Glomerular endothelial cell (primary cell): ENCODE measurements around the gene ZDHHC24. TPM values are rescaled to one million over a fixed set of nuclear protein-coding genes. Genes with fewer than 3 reads are reported as not detected.

Experiments used
- DNase-seq: peaks from one replicate; pipeline ENCODE4 v3.0.0-alpha.2; 2011; ENCODE audit warnings: low read depth, low spot score; ENCODE audit errors: extremely low read depth
- total RNA-seq: library from RNA; depleted of rRNA; stranded (reverse); fragments of >200 nt; gene quantifications from 2 replicates; pipeline ENCODE4 v1.2.3, GENCODE V29; 2015

ZDHHC24 gene
- total RNA-seq, 1 donor from 2014 or later = 28.4 TPM

DNA sequence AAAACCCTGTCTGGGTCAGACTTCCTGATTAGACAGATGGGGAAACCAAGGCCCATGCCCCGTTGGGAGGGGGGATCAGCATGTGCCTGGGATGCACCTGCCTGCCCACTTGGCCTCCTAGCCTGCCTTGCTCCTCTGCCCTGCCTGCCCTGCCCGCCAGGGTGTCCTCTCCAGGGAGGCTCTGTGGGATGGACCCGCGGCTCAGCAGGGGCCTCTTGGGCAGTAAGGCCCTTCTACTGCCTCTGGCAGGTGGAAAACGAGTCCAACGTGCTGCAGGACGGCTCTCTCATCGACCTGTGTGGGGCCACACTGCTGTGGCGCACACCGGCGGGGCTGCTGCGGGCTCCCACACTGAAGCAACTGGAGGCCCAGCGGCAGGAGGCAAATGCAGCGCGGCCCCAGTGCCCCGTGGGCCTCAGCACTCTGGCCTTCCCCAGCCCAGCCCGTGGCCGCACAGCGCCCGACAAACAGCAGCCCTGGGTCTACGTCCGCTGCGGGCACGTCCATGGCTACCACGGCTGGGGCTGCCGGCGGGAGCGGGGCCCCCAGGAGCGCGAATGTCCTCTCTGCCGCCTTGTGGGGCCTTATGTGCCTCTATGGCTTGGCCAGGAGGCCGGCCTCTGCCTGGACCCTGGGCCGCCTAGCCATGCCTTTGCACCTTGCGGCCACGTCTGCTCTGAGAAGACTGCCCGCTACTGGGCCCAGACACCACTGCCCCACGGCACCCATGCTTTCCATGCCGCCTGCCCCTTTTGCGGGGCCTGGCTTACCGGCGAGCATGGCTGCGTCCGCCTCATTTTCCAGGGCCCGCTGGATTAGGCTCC is 70.3 kb downstream of the ZDHHC24 start:
- DNase-seq = no peak

DNA sequence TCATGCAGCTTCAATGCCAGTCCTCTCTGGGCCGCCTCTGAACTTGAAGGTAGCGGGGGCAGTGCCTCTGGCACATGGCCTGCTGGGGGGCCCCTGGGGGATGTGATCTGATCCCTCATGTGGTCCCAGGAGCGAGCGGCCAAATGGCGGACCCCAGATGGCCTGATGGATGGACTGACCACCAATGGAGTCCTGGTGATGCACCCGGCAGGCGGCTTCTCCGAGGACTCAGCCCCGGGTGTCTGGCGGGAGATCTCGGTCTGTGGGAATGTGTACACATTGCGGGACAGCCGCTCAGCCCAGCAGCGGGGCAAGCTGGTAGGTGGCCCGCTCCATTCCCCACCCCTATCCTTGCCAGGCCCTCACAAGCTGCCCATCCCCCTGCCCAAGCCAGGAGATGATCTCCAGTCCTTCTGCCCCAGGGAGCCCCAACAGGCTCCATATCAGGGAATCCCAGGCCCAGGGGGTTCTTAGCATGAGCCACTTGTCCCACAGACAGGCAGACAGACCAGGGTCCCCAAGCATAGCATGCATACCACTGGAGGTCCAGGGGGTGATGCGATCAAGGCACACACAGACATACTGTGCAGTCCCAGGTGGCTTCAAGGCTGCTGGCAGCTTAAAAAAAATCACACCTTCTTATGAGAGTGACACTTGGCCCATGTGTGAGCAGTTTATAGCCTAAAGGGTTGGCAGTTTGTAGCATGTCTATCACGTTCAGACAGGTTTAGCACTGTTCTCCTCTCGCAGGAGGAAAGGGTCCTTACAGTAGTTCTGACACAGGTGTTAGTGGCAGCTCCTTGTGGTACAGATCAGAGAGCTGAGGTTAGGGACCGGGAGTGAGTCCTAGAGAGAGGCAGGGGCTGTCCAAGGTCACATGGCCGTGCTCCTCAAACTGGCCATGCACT is 72.0 kb downstream of the ZDHHC24 start:
- no peak for DNase-seq

DNA sequence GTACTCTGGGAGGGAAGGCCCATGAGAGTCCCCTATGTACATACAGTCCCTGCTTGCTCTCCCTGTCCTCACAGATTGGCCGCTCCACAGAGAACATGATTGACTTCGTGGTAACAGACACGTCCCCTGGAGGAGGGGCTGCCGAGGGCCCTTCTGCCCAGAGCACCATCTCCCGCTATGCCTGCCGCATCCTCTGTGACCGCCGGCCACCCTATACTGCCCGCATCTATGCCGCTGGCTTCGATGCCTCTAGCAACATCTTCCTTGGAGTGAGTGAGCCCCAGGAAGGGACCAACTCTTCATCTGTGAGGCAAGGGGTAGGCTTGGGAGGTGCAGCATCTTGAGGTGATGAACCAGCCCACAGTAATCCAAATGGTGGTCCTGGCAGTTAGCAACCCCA is 72.7 kb downstream of the ZDHHC24 start:
- DNase-seq = no peak

DNA sequence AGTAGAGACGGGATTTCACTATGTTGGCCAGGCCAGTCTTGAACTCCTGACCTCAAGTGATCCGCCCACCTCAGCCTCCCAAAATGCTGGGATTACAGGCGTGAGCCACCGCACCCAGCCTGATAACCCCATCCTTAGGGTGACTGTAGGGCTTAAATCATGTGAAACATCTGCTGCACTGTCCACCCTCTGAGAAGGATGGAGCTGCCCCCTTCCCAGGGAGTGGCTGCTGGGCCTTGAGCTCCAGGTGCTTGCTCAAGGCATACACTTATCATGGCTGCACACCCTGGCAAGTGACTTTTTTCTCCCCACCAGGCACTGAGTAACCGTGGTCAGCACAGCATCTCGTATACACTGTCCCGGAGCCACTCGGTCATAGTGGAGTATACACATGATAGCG is 73.8 kb downstream of the ZDHHC24 start:
- DNase-seq = no peak

DNA sequence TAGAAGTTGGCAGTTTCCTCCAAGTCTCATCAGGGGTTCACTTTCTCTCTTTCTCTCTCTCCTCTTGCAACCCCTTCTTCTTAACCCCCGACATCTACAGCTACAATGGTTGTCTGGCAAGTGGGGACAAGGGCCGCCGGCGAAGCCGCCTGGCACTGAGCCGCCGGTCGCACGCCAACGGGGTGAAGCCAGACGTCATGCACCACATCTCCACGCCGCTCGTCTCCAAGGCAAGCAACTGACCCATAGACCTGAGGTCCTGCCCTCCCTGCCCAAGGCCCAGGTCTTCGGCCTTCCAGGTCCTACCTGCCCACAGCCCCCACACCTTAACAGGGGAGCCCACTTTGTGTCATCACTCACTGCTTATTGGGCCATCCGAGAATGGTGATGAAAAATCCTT is 74.7 kb downstream of the ZDHHC24 start:
- DNase-seq = no peak

Other genes with a start within 250 kb of the ZDHHC24 start
- 1.1 and 2.1 TPM in 2 replicates for gene CD248, start 229.0 kb downstream of the ZDHHC24 start, total RNA-seq
- gene RIN1, start 209.6 kb downstream of the ZDHHC24 start, total RNA-seq = 17.2 and 18.7 TPM in 2 replicates
- 60.6 and 65.2 TPM in 2 replicates for gene BRMS1, start 200.9 kb downstream of the ZDHHC24 start, total RNA-seq
- 48.2 and 53.3 TPM in 2 replicates for gene B4GAT1, start 198.4 kb downstream of the ZDHHC24 start, total RNA-seq
- gene SLC29A2, start 174.3 kb downstream of the ZDHHC24 start, total RNA-seq = 0.48 and 1.2 TPM in 2 replicates
- not detected in 2 replicates for gene NPAS4, start 125.0 kb downstream of the ZDHHC24 start, total RNA-seq
- gene MRPL11, start 107.2 kb downstream of the ZDHHC24 start, total RNA-seq = 30.1 and 41.2 TPM in 2 replicates
- 4.7 and 4.8 TPM in 2 replicates for gene PELI3, start 79.1 kb downstream of the ZDHHC24 start, total RNA-seq
- 74.5 and 98.1 TPM in 2 replicates for gene DPP3, start 65.6 kb downstream of the ZDHHC24 start, total RNA-seq
- gene BBS1, start 35.4 kb downstream of the ZDHHC24 start, total RNA-seq = 42.0 and 47.0 TPM in 2 replicates
- not detected in 2 replicates for gene ACTN3, start 855 bp upstream of the ZDHHC24 start, total RNA-seq
- gene CTSF, start 22.6 kb upstream of the ZDHHC24 start, total RNA-seq = 55.9 and 71.9 TPM in 2 replicates
- gene CCDC87, start 47.0 kb upstream of the ZDHHC24 start, total RNA-seq = 0.18 and 0.73 TPM in 2 replicates
- 22.0 and 34.7 TPM in 2 replicates for gene CCS, start 47.1 kb upstream of the ZDHHC24 start, total RNA-seq
- 34.5 and 53.3 TPM in 2 replicates for gene RBM14, start 70.6 kb upstream of the ZDHHC24 start, total RNA-seq
- 112 and 115 TPM in 2 replicates for gene RBM4, start 92.7 kb upstream of the ZDHHC24 start, total RNA-seq
- gene RBM4B, start 131.8 kb upstream of the ZDHHC24 start, total RNA-seq = 16.6 and 16.7 TPM in 2 replicates
- 47.7 and 63.2 TPM in 2 replicates for gene SPTBN2, start 183.2 kb upstream of the ZDHHC24 start, total RNA-seq